BE2C (cell line): ENCODE data around the gene SLC5A6.

Experiments used
- DNase-seq: peaks from one replicate; pipeline ENCODE4 v3.0.0-alpha.2; 2020
- H3K27me3 ChIP-seq: fragments of 250-450 bp; sonication (Bioruptor Pico); 2 replicates; pipeline ENCODE4 v1.5.1; 2020; ENCODE audit warnings: mild to moderate bottlenecking
- H3K36me3 ChIP-seq: fragments of 250-450 bp; sonication (Bioruptor Pico); 2 replicates; pipeline ENCODE4 v1.5.1; 2020; ENCODE audit warnings: mild to moderate bottlenecking
- H3K4me1 ChIP-seq: fragments of 250-450 bp; sonication (Bioruptor Pico); 2 replicates; pipeline ENCODE4 v1.5.1; 2020
- H3K4me3 ChIP-seq: 2 replicates; pipeline ENCODE4 v1.5.1; 2011; ENCODE audit warnings: low read depth, low read length
- H3K9me3 ChIP-seq: fragments of 250-450 bp; sonication (Bioruptor Pico); 2 replicates; pipeline ENCODE4 v1.5.1; 2020
- TF ChIP-seq, protein P1 (sequence below): IDR thresholded peaks from 2 replicates; pipeline ENCODE4 v1.5.1; 2012; ENCODE audit warnings: mild to moderate bottlenecking, low read depth, low read length

SLC5A6 gene

DNA sequence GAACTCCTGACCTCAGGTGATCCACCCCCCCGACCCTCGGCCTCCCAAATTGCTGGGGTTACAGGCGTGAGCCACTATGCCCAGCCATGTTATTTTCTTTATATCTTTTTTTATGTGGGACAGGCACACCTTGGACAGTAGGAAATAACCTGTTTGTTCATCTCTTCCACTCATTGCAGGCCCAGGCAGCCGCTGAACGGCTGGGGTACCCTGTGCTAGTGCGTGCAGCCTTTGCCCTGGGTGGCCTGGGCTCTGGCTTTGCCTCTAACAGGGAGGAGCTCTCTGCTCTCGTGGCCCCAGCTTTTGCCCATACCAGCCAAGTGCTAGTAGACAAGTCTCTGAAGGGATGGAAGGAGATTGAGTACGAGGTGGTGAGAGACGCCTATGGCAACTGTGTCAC lies 13.5 kb upstream of the SLC5A6 start:
- Histone ChIP-seq H3K36me3 (peaks cover 93% of the 10 kb centered on the region), H3K27me3 (no peaks in the 10 kb centered on the region), H3K4me1 (no peaks in the 10 kb centered on the region), H3K4me3 (no peak overlapping the region), H3K9me3 (no peaks in the 10 kb centered on the region)
- DNase-seq = no peak
- TF ChIP-seq, protein P1, sequence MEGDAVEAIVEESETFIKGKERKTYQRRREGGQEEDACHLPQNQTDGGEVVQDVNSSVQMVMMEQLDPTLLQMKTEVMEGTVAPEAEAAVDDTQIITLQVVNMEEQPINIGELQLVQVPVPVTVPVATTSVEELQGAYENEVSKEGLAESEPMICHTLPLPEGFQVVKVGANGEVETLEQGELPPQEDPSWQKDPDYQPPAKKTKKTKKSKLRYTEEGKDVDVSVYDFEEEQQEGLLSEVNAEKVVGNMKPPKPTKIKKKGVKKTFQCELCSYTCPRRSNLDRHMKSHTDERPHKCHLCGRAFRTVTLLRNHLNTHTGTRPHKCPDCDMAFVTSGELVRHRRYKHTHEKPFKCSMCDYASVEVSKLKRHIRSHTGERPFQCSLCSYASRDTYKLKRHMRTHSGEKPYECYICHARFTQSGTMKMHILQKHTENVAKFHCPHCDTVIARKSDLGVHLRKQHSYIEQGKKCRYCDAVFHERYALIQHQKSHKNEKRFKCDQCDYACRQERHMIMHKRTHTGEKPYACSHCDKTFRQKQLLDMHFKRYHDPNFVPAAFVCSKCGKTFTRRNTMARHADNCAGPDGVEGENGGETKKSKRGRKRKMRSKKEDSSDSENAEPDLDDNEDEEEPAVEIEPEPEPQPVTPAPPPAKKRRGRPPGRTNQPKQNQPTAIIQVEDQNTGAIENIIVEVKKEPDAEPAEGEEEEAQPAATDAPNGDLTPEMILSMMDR = no peak

DNA sequence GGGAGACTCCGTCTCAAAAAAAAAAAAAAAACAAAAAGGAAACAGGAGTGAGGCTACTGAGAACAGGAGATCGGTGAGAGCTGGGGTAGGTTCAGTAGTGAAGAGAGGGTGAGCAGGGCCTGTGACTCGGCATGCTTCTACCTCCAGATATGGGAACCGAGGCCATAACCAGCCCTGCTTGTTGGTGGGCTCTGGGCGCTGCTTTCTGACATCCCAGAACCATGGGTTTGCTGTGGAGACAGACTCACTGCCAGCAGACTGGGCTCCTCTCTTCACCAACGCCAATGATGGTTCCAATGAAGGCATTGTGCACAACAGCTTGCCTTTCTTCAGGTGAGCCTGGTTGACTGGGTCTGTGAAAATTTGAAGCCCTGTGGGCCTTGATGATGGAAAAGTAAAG lies 11.3 kb upstream of the SLC5A6 start:
- H3K9me3 ChIP-seq = no peaks in the 10 kb centered on the region
- no peak for DNase-seq
- H3K4me3 ChIP-seq = no peak overlapping the region
- no peaks in the 10 kb centered on the region for H3K27me3 ChIP-seq
- H3K4me1 ChIP-seq = peaks cover 4% of the 10 kb centered on the region; the same call in 1 of the 2 replicates
- TF ChIP-seq, protein P1 = no peak
- H3K36me3 ChIP-seq = peaks cover 91% of the 10 kb centered on the region

DNA sequence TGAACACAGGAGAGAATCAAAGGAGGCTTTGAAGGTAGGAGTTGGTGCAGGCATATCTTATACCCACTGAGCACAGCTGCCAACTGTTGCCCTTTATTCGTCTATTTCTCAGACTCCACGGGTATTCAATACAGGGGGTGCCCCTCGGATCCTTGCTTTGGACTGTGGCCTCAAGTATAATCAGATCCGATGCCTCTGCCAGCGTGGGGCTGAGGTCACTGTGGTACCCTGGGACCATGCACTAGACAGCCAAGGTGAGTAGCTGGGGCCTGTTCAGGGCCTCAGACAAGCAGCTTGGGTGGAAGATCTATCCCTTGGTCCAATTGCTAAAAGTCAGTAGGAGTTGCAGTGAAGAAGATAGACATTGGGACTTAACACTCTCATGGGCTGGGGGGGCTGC lies 10.3 kb upstream of the SLC5A6 start:
- H3K4me3 ChIP-seq = no peak overlapping the region
- no peak for DNase-seq
- H3K4me1 ChIP-seq = peaks cover 9% of the 10 kb centered on the region
- peaks cover 88% of the 10 kb centered on the region for H3K36me3 ChIP-seq
- H3K9me3 ChIP-seq = no peaks in the 10 kb centered on the region
- TF ChIP-seq, protein P1 = no peak
- no peaks in the 10 kb centered on the region for H3K27me3 ChIP-seq

DNA sequence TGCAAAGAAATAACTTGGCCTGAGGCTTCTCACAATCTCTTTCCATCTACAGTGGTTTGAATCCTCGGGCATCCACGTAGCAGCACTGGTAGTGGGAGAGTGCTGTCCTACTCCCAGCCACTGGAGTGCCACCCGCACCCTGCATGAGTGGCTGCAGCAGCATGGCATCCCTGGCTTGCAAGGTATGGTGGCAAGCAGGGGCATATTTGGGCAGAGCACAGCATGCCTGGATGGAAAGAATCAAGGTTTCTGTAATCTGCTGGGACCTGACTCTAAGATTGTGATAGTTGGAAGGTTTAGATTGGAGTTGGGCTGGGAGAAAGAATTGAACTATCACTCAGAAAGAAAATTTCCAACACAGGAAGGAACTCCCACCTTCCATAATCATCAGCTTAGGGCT lies 9.1 kb upstream of the SLC5A6 start:
- no peak overlapping the region for H3K4me3 ChIP-seq
- no peak for DNase-seq
- no peaks in the 10 kb centered on the region for H3K27me3 ChIP-seq
- H3K36me3 ChIP-seq = peaks cover 84% of the 10 kb centered on the region
- H3K4me1 ChIP-seq = peaks cover 9% of the 10 kb centered on the region
- no peaks in the 10 kb centered on the region for H3K9me3 ChIP-seq
- TF ChIP-seq, protein P1 = no peak

DNA sequence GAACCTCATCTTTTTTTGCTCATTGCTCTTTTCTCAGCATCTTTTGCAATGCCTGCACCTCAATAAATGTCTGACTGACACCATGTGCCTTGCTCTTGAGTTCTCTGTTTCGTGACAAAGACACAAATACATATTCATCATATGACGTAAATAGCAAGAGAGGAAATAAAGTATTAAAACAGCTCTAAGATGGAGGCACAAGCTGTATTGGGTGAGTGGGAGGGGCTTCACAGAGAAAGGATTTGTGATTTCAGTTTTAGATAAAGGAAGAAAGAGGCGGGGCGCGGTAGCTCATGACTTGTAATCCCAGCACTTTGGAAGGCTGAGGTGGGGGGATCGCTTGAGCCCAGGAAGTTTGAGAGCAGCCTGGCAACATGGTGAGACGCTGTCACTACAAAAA lies 8.0 kb upstream of the SLC5A6 start:
- peaks cover 78% of the 10 kb centered on the region for H3K36me3 ChIP-seq
- no peaks in the 10 kb centered on the region for H3K27me3 ChIP-seq
- peaks cover 9% of the 10 kb centered on the region for H3K4me1 ChIP-seq
- TF ChIP-seq, protein P1 = no peak
- H3K9me3 ChIP-seq = no peaks in the 10 kb centered on the region
- no peak overlapping the region for H3K4me3 ChIP-seq
- no peak for DNase-seq

DNA sequence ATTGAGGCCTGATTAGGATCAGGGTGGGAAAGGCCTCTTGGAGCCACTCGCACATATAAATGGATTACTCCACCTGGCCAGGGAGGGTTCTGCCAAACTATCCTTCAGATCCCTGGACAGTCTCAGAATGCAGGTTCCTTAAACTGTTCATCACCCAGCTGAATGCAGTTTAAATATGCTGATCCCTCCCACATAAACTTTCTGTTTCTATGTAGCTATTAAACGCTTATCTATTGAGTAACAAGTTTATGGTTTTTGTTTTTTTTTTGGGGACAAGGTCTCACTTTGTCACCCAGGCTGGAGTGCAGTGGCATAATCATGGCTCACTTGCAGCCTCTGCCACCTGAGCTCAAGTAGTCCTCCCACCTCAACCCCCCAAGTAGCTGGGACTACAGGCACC lies 7.0 kb upstream of the SLC5A6 start:
- TF ChIP-seq, protein P1 = no peak
- peak overlapping the region; percentile 73; the same call in 1 of the 2 replicates for H3K4me3 ChIP-seq
- peaks cover 9% of the 10 kb centered on the region for H3K4me1 ChIP-seq
- H3K36me3 ChIP-seq = peaks cover 74% of the 10 kb centered on the region
- no peaks in the 10 kb centered on the region for H3K27me3 ChIP-seq
- no peak for DNase-seq
- H3K9me3 ChIP-seq = no peaks in the 10 kb centered on the region
